Measurements from ENCODE around the gene ANO6. TPM values are rescaled to one million over a fixed set of nuclear protein-coding genes. Genes with fewer than 3 reads are reported as not detected.
A peak's percentile ranks its signal among the peaks of the same experiment; 100 is the strongest.

ANO6 gene
- total RNA-seq, 1 experiment from 2014 or later, result 18.1 TPM

DNA sequence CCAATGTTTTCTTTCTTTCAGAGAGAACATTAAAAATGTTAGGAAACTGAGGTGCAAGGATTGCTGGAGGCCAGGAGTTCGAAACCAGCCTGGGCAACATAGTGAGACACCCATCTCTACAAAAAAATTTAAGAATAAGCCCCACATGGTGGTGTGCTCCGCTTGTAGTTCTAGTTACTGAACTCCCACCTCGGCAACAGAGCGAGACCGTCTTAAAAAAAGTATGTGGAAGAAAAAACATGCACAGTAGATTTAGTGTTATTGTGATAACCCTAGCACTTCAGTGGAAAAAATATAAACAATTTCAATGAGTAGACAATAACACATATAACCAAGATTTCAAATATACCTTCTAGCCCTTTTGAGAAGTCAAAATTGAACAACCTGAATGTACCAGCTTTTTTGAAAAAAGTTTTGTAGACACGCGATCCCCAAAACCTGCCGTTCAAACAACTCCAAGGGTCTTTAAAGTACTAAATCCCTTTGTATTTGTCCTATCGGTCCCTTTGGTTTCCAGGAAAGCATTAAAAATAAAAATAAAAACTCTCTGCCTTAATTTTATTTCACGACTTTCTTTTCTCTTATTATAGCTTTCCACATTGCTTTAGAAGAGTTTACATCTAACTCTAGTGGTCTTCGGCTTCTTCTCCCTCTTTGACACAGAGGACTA is 1.0 kb upstream of the ANO6 start:
- H3K27me3 ChIP-seq (ENCODE audit: low read length), result no peaks in the 10 kb centered on the region
- intact Hi-C loops (cut with micrococcal nuclease), result loop anchor here (2.0 to 5.0 kb wide), 2 partner anchors 42 to 512 kb away; partner anchors contain the start of gene ARID2
- peak overlapping the region; percentile 93 for H3K4me2 ChIP-seq (ENCODE audit: low read length)
- H3K27ac ChIP-seq (ENCODE audit: low read length), result peak overlapping the region; percentile 93
- ChIA-PET POLR2A (ENCODE audit: unreplicated experiment) (no interaction called here), CTCF (interaction anchor here (0.8 to 1.2 kb wide), 3 partner anchors 54 to 329 kb away, joined by 3 to 4 read pairs (median 3); no protein-coding TSS in a partner anchor)
- H3F3A ChIP-seq (ENCODE audit: low read length, unreplicated experiment), result no peaks in the 10 kb centered on the region
- H3K4me3 ChIP-seq (ENCODE audit: low read length), result peak overlapping the region; percentile 94
- no peak for ATAC-seq
- peaks cover 47% of the 10 kb centered on the region for H3K79me2 ChIP-seq (ENCODE audit: low read length)
- no peak for DNase-seq
- peak overlapping the region; percentile 86 for H3K9ac ChIP-seq (ENCODE audit: low read length)
- TF ChIP-seq EZH2phosphoT487 (IDR thresholded peaks at IDR 0.05; ENCODE audit: borderline replicate concordance, low read length) (no peak), EZH2 (IDR thresholded peaks at IDR 0.05; ENCODE audit: low read length, unreplicated experiment) (no peak)
- peak overlapping the region; percentile 92 for H2AFZ ChIP-seq (ENCODE audit: low read length)
- no peaks in the 10 kb centered on the region for H3K36me3 ChIP-seq (ENCODE audit: low read depth, low read length)
- no peaks in the 10 kb centered on the region for H3K9me3 ChIP-seq (ENCODE audit: low read length)
- H4K20me1 ChIP-seq (ENCODE audit: low read length), result peaks cover 8% of the 10 kb centered on the region; the same call in 1 of the 2 replicates
- BruUV-seq (replicated peaks), result TSS peak; percentile 70
- no peaks in the 10 kb centered on the region for H3K9me2 ChIP-seq (replicated peaks; ENCODE audit: low read length)
- H3K4me1 ChIP-seq (ENCODE audit: insufficient read depth, low read length), result peaks cover 21% of the 10 kb centered on the region

DNA sequence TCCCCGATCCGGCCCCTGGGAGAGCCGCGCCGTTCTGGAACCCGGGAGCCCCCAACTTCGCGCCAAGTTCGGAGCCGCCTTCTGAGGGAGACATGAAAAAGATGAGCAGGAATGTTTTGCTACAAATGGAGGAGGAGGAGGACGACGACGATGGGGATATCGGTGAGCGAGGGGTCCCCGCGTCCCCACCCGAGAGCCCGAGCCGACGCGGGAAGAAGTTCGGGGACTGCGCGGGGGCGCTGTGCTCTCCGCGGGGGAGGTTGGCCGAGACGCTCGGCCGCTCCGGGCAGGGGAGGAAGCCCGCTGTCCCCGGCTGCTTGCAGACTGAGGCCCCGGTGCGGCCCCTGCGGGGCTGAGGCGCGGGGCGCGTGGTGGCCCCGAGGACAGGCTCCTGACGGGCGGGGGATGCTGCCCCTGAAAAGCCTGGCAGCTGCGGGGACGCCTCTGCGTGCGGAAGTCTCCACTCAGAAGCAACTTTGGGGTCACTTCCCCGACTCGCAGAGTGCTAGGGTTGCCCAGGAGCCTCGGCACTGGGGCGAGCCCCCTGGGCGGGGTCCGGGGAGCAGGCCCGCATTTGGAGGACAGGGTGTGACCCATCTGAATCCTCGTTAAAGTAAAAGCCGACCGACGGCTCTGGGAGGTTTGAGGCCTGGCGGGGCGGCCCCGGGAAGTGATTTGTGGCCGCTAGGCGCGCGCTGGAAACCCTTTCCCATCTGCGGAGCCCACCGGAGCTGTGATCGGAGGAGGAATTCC is 511 bp downstream of the ANO6 start:
- no TSS peak for BruUV-seq (replicated peaks)
- H2AFZ ChIP-seq (ENCODE audit: low read length), result peak overlapping the region; percentile 92
- peaks cover 62% of the 10 kb centered on the region for H3K79me2 ChIP-seq (ENCODE audit: low read length)

More for the DNA sequence above, 511 bp downstream of the ANO6 start:
- DNase-seq (peak; percentile 57), ATAC-seq (peak; percentile 45)
- Histone ChIP-seq H3K4me3 (ENCODE audit: low read length) (peak overlapping the region; percentile 94), H3K9me3 (ENCODE audit: low read length) (no peaks in the 10 kb centered on the region), H3K9ac (ENCODE audit: low read length) (peak overlapping the region; percentile 86), H3F3A (ENCODE audit: low read length, unreplicated experiment) (no peaks in the 10 kb centered on the region), H3K27me3 (ENCODE audit: low read length) (no peaks in the 10 kb centered on the region), H4K20me1 (ENCODE audit: low read length) (peaks cover 19% of the 10 kb centered on the region; the same call in 1 of the 2 replicates), H3K9me2 (replicated peaks; ENCODE audit: low read length) (no peaks in the 10 kb centered on the region), H3K4me2 (ENCODE audit: low read length) (peak overlapping the region; percentile 93), H3K27ac (ENCODE audit: low read length) (peak overlapping the region; percentile 93), H3K36me3 (ENCODE audit: low read depth, low read length) (no peaks in the 10 kb centered on the region), H3K4me1 (ENCODE audit: insufficient read depth, low read length) (peaks cover 32% of the 10 kb centered on the region)
- CTCF ChIA-PET, result interaction anchor here (0.6 to 1.2 kb wide), 2 partner anchors 72 to 327 kb away, joined by 3 to 4 read pairs; no protein-coding TSS in a partner anchor
- POLR2A ChIA-PET (ENCODE audit: unreplicated experiment), result interaction anchor here (0.7 kb wide), 1 partner anchor 18 kb away, joined by 15 read pairs; no protein-coding TSS in a partner anchor
- TF ChIP-seq, protein P1, sequence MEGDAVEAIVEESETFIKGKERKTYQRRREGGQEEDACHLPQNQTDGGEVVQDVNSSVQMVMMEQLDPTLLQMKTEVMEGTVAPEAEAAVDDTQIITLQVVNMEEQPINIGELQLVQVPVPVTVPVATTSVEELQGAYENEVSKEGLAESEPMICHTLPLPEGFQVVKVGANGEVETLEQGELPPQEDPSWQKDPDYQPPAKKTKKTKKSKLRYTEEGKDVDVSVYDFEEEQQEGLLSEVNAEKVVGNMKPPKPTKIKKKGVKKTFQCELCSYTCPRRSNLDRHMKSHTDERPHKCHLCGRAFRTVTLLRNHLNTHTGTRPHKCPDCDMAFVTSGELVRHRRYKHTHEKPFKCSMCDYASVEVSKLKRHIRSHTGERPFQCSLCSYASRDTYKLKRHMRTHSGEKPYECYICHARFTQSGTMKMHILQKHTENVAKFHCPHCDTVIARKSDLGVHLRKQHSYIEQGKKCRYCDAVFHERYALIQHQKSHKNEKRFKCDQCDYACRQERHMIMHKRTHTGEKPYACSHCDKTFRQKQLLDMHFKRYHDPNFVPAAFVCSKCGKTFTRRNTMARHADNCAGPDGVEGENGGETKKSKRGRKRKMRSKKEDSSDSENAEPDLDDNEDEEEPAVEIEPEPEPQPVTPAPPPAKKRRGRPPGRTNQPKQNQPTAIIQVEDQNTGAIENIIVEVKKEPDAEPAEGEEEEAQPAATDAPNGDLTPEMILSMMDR (conservative IDR thresholded peaks at IDR 0.05; ENCODE audit: low read depth, low read length), result peak; percentile 49
- TF ChIP-seq EZH2 (IDR thresholded peaks at IDR 0.05; ENCODE audit: low read length, unreplicated experiment), result no peak
- intact Hi-C loops (cut with micrococcal nuclease), result loop anchor here (2.0 to 5.0 kb wide), 4 partner anchors 52 to 511 kb away; partner anchors contain the start of gene ARID2

Measured in PC-3 (cell line).